T-helper 1 cell treated with Interleukin-12 subunit alpha and Interleukin-12 subunit beta and Interleukin-4 antibody, amounts not matched to agents 30 ng/mL and 1 ng/mL, for 36 hours (primary cell): ENCODE results near the gene KAT6B. TPM values are rescaled to one million over a fixed set of nuclear protein-coding genes. Genes with fewer than 3 reads are reported as not detected.
"Not testable (repeated sequence)": the region's sequence is repeated elsewhere in the genome, so short reads cannot be mapped to it uniquely, and the experiment has no call there.

Experiments used
- intact Hi-C: fragments of 100-400 bp; cut with micrococcal nuclease; formaldehyde crosslinking; loops from one replicate; pipeline ENCODE4 v1.15.1; 2024
- total RNA-seq: library from RNA; stranded (reverse); gene quantifications from 2 replicates; pipeline ENCODE4 v1.2.3, GENCODE V29; 2022

Gene KAT6B
- 27.7 and 29.5 TPM in 2 replicates for total RNA-seq

- intact Hi-C loops = loop anchor here (1.0 to 5.0 kb wide), 22 partner anchors 28 to 1579 kb away; partner anchors contain the start of genes ADK, DNAJC9, MRPS16 and SAMD8
These were observed at the start of gene KAT6B for GRCh38 chr10:74826142-74827044. Gene KAT6B, plus strand, starts transcription at chr10:74826600. Its CDS starts 16,258 bp downstream, at chr10:74842858.

- intact Hi-C loops = no loop called here
These were observed 47.8 kb upstream of the KAT6B start for GRCh38 chr10:74778436-74779094.

- intact Hi-C loops = not testable (repeated sequence)
These were observed 44.5 kb upstream of the KAT6B start for GRCh38 chr10:74781870-74782269.

- intact Hi-C loops = no loop called here
These were observed 41.9 kb upstream of the KAT6B start for GRCh38 chr10:74784462-74784861.

GRCh38 chr10:74786126-74786525, 40.3 kb upstream of the KAT6B start:
- intact Hi-C loops = no loop called here

- intact Hi-C loops = no loop called here
These were observed 38.9 kb upstream of the KAT6B start for GRCh38 chr10:74787457-74787856.

GRCh38 chr10:74791979-74792378, 34.4 kb upstream of the KAT6B start:
- intact Hi-C loops = not testable (repeated sequence)

GRCh38 chr10:74792726-74793125, 33.7 kb upstream of the KAT6B start:
- intact Hi-C loops = no loop called here

- intact Hi-C loops = not testable (repeated sequence)
These were observed 33.2 kb upstream of the KAT6B start for GRCh38 chr10:74793240-74793639.

GRCh38 chr10:74794531-74794930, 31.9 kb upstream of the KAT6B start:
- intact Hi-C loops = no loop called here

- intact Hi-C loops = no loop called here
These were observed 28.9 kb upstream of the KAT6B start for GRCh38 chr10:74797550-74797949.

- intact Hi-C loops = loop anchor here (1.0 to 2.0 kb wide), 2 partner anchors 27 to 214 kb away; partner anchors contain the start of gene KAT6B
These were observed 26.6 kb upstream of the KAT6B start for GRCh38 chr10:74799721-74800221.

GRCh38 chr10:74801447-74801846, 25.0 kb upstream of the KAT6B start:
- intact Hi-C loops = no loop called here

GRCh38 chr10:74808501-74808900, 17.9 kb upstream of the KAT6B start:
- intact Hi-C loops = no loop called here

- intact Hi-C loops = no loop called here
These were observed 16.3 kb upstream of the KAT6B start for GRCh38 chr10:74810087-74810486.

- intact Hi-C loops = no loop called here
These were observed 12.8 kb upstream of the KAT6B start for GRCh38 chr10:74813381-74814259.

- intact Hi-C loops = no loop called here
These were observed 11.6 kb upstream of the KAT6B start for GRCh38 chr10:74814797-74815196.

GRCh38 chr10:74816824-74817498, 9.4 kb upstream of the KAT6B start:
- intact Hi-C loops = no loop called here

- intact Hi-C loops = no loop called here
These were observed 4.9 kb upstream of the KAT6B start for GRCh38 chr10:74821501-74821900.

GRCh38 chr10:74822101-74822500, 4.3 kb upstream of the KAT6B start:
- intact Hi-C loops = no loop called here
